Superior temporal gyrus (tissue), 1 donor: ENCODE data around the gene C11orf65.

ENCODE experiments used
- DNase-seq: peaks from one replicate; pipeline ENCODE4 v3.0.0-alpha.2; 2016; ENCODE audit errors: extremely low spot score

C11orf65 gene

GRCh38 chr11:108467091-108467823, at the start of gene C11orf65:
Gene C11orf65, minus strand, starts transcription at chr11:108467529. Its CDS starts 5,970 bp downstream, at chr11:108461559.
- DNase-seq = peak; percentile 99

GRCh38 chr11:108516125-108516524, 48.8 kb upstream of the C11orf65 start:
- no peak for DNase-seq

- DNase-seq = no peak
Observed at GRCh38 chr11:108512708-108513107, 45.4 kb upstream of the C11orf65 start.

- no peak for DNase-seq
Observed at GRCh38 chr11:108511851-108512474, 44.6 kb upstream of the C11orf65 start.

GRCh38 chr11:108508653-108509593, 41.6 kb upstream of the C11orf65 start:
- no peak for DNase-seq

- no peak for DNase-seq
Observed at GRCh38 chr11:108501396-108501795, 34.1 kb upstream of the C11orf65 start.

- no peak for DNase-seq
Observed at GRCh38 chr11:108500721-108501120, 33.4 kb upstream of the C11orf65 start.

GRCh38 chr11:108500169-108500568, 32.8 kb upstream of the C11orf65 start:
- no peak for DNase-seq

- DNase-seq = no peak
Observed at GRCh38 chr11:108498816-108499408, 31.6 kb upstream of the C11orf65 start.

GRCh38 chr11:108498046-108498815, 30.9 kb upstream of the C11orf65 start, which contains the start of gene POGLUT3:
Gene POGLUT3, minus strand, starts transcription at chr11:108498384. Its CDS starts 18 bp downstream, at chr11:108498366.
- no peak for DNase-seq

GRCh38 chr11:108497317-108498045, 30.2 kb upstream of the C11orf65 start:
- peak; percentile 67 for DNase-seq

GRCh38 chr11:108496643-108497256, 29.4 kb upstream of the C11orf65 start:
- peak; percentile 20 for DNase-seq

- no peak for DNase-seq
Observed at GRCh38 chr11:108495326-108495725, 28.0 kb upstream of the C11orf65 start.

- no peak for DNase-seq
Observed at GRCh38 chr11:108494182-108494581, 26.9 kb upstream of the C11orf65 start.

GRCh38 chr11:108491936-108492335, 24.6 kb upstream of the C11orf65 start:
- DNase-seq = no peak

GRCh38 chr11:108486828-108487227, 19.5 kb upstream of the C11orf65 start:
- DNase-seq = no peak

- DNase-seq = no peak
Observed at GRCh38 chr11:108486331-108486730, 19.0 kb upstream of the C11orf65 start.

GRCh38 chr11:108483163-108483562, 15.8 kb upstream of the C11orf65 start:
- DNase-seq = no peak

GRCh38 chr11:108474664-108475463, 7.5 kb upstream of the C11orf65 start:
- no peak for DNase-seq
